Measurements from ENCODE around the gene PNPLA7.

The PNPLA7 gene

DNA sequence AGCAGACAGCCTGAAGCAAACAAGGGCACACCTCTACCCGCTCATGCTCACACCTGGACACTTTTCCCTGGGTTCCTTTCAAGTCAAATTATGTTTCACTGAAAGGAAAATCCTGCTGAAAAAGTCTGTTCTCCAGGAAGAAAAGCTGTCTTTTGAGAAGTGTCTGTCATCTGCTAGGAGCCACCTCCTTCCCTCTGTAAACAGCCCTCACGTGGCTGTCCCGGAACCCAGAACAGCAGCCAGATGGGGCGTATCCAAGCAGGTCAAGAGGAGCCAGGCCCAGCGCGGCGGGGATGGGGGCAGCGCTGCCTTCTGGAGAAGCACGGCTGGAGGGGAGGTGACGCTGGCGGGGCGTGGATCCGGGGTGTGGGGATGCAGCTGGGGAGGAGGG, at the start of gene PNPLA7:
PNPLA7 (minus strand) TSS at position 172 of the 391 bp plus-strand sequence. CDS start 205 bp downstream, outside the sequence.
- Histone ChIP-seq H3K36me3 (ENCODE audit: control insufficient read depth in 2 of 2, insufficient read depth in 1 of 2, low read length in 2 of 2) (peaks cover 4 to 21% of the 10 kb centered on the region in 2 experiments; a peak in 2 of 3 replicates), H3K27ac (ENCODE audit: extremely low read depth, low read depth, low read length) (peak within 1 kb of the TSS; percentile 48), H3K4me3 (ENCODE audit: low read depth, low read length) (peak within 1 kb of the TSS; percentile 50), H3K4me1 (ENCODE audit: control insufficient read depth, insufficient read depth, low read length) (no peaks in the 10 kb centered on the region), H3K9me3 (ENCODE audit: control insufficient read depth, insufficient read depth, low read depth, low read length) (no peaks in the 10 kb centered on the region)
- POLR2A ChIA-PET, result interaction anchor here (0.6 to 1.2 kb wide), 3 partner anchors 38 to 261 kb away, joined by 3 to 7 read pairs (median 4); partner anchors contain the start of gene NRARP
- CTCF ChIA-PET, result interaction anchor here (0.5 to 1.7 kb wide), 5 partner anchors 15 to 263 kb away, joined by 3 to 8 read pairs (median 5); no protein-coding TSS in a partner anchor
- TF ChIP-seq BCL11A (tag by site-specific recombination; IDR thresholded peaks at IDR 0.05; ENCODE audit: low read depth) (peak; percentile 63; the same call in 1 of the 2 replicates), ZNF670 (tag by site-specific recombination; IDR thresholded peaks at IDR 0.05; ENCODE audit: low read depth) (no peak), ZBTB7A (tag by site-specific recombination; IDR thresholded peaks at IDR 0.05; ENCODE audit: low read depth) (no peak), ZIC2 (tag by site-specific recombination; IDR thresholded peaks at IDR 0.05) (peak; percentile 38), ZEB2 (tag by site-specific recombination; IDR thresholded peaks at IDR 0.05) (no peak), SALL2 (tag by site-specific recombination; IDR thresholded peaks at IDR 0.05; ENCODE audit: borderline replicate concordance) (no peak), ZBTB48 (tag by site-specific recombination; IDR thresholded peaks at IDR 0.05) (no peak), ZNF777 (tag by site-specific recombination; IDR thresholded peaks at IDR 0.05; ENCODE audit: borderline replicate concordance) (no peak), ZNF549 (tag by site-specific recombination; IDR thresholded peaks at IDR 0.05) (no peak), SP3 (tag by site-specific recombination; IDR thresholded peaks at IDR 0.05) (peak; percentile 68), GLI2 (tag by site-specific recombination; IDR thresholded peaks at IDR 0.05; ENCODE audit: borderline replicate concordance, low read depth) (no peak), SETDB1 (IDR thresholded peaks at IDR 0.05; ENCODE audit: insufficient read length, low read length) (no peak), ZNF701 (tag by site-specific recombination; IDR thresholded peaks at IDR 0.05) (no peak), ZNF677 (tag by site-specific recombination; IDR thresholded peaks at IDR 0.05) (no peak), SCRT2 (tag by site-specific recombination; IDR thresholded peaks at IDR 0.05) (no peak), ZNF660 (tag by site-specific recombination; IDR thresholded peaks at IDR 0.05) (no peak), ZNF214 (tag by site-specific recombination; IDR thresholded peaks at IDR 0.05; ENCODE audit: borderline replicate concordance) (no peak), ZNF394 (tag by site-specific recombination; IDR thresholded peaks at IDR 0.05; ENCODE audit: borderline replicate concordance) (peak; percentile 79), ZNF558 (tag by site-specific recombination; IDR thresholded peaks at IDR 0.05) (no peak), ZNF610 (tag by site-specific recombination; IDR thresholded peaks at IDR 0.05; ENCODE audit: borderline replicate concordance) (no peak), SP7 (tag by site-specific recombination; IDR thresholded peaks at IDR 0.05) (peak; percentile 64), ZNF16 (tag by site-specific recombination; IDR thresholded peaks at IDR 0.05; ENCODE audit: low read depth) (no peak), ZNF10 (tag by site-specific recombination; IDR thresholded peaks at IDR 0.05) (peak; percentile 29; the same call in 1 of the 2 replicates), GLI4 (tag by site-specific recombination; IDR thresholded peaks at IDR 0.05) (no peak), ZNF292 (tag by site-specific recombination; IDR thresholded peaks at IDR 0.05; ENCODE audit: borderline replicate concordance, low read depth) (no peak), ZNF133 (tag by site-specific recombination; IDR thresholded peaks at IDR 0.05) (no peak), ZNF140 (tag by site-specific recombination; IDR thresholded peaks at IDR 0.05) (no peak), ZNF23 (tag by site-specific recombination; IDR thresholded peaks at IDR 0.05; ENCODE audit: borderline replicate concordance) (no peak), ZNF792 (tag by site-specific recombination; IDR thresholded peaks at IDR 0.05) (no peak), ZNF404 (tag by site-specific recombination; IDR thresholded peaks at IDR 0.05) (no peak), ZNF19 (tag by site-specific recombination; IDR thresholded peaks at IDR 0.05; ENCODE audit: low read depth) (no peak)
- TF ChIP-seq, protein P1, sequence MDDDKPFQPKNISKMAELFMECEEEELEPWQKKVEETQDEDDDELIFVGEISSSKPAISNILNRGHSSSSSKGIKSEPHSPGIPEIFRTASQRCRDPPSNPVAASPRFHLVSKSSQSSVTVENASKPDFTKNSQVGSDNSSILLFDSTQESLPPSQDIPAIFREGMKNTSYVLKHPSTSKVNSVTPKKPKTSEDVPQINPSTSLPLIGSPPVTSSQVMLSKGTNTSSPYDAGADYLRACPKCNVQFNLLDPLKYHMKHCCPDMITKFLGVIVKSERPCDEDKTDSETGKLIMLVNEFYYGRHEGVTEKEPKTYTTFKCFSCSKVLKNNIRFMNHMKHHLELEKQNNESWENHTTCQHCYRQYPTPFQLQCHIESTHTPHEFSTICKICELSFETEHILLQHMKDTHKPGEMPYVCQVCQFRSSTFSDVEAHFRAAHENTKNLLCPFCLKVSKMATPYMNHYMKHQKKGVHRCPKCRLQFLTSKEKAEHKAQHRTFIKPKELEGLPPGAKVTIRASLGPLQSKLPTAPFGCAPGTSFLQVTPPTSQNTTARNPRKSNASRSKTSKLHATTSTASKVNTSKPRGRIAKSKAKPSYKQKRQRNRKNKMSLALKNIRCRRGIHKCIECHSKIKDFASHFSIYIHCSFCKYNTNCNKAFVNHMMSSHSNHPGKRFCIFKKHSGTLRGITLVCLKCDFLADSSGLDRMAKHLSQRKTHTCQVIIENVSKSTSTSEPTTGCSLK (tag by site-specific recombination; IDR thresholded peaks at IDR 0.05), result no peak
- TF ChIP-seq, protein P2, sequence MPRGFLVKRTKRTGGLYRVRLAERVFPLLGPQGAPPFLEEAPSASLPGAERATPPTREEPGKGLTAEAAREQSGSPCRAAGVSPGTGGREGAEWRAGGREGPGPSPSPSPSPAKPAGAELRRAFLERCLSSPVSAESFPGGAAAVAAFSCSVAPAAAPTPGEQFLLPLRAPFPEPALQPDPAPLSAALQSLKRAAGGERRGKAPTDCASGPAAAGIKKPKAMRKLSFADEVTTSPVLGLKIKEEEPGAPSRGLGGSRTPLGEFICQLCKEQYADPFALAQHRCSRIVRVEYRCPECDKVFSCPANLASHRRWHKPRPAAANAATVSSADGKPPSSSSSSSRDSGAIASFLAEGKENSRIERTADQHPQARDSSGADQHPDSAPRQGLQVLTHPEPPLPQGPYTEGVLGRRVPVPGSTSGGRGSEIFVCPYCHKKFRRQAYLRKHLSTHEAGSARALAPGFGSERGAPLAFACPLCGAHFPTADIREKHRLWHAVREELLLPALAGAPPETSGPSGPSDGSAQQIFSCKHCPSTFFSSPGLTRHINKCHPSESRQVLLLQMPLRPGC (tag by site-specific recombination; IDR thresholded peaks at IDR 0.05), result no peak
- TF ChIP-seq, protein P3, sequence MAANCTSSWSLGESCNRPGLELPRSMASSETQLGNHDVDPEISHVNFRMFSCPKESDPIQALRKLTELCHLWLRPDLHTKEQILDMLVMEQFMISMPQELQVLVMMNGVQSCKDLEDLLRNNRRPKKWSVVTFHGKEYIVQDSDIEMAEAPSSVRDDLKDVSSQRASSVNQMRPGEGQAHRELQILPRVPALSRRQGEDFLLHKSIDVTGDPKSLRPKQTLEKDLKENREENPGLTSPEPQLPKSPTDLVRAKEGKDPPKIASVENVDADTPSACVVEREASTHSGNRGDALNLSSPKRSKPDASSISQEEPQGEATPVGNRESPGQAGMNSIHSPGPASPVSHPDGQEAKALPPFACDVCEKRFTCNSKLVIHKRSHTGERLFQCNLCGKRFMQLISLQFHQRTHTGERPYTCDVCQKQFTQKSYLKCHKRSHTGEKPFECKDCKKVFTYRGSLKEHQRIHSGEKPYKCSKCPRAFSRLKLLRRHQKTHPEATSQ (tag by site-specific recombination; IDR thresholded peaks at IDR 0.05), result no peak
- TF ChIP-seq, protein P4, sequence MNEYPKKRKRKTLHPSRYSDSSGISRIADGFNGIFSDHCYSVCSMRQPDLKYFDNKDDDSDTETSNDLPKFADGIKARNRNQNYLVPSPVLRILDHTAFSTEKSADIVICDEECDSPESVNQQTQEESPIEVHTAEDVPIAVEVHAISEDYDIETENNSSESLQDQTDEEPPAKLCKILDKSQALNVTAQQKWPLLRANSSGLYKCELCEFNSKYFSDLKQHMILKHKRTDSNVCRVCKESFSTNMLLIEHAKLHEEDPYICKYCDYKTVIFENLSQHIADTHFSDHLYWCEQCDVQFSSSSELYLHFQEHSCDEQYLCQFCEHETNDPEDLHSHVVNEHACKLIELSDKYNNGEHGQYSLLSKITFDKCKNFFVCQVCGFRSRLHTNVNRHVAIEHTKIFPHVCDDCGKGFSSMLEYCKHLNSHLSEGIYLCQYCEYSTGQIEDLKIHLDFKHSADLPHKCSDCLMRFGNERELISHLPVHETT (tag by site-specific recombination; IDR thresholded peaks at IDR 0.05), result no peak

Data from HEK293 (cell line).